K562 (cell line): Measurements from ENCODE around the gene FOXP3. TPM values are rescaled to one million over a fixed set of nuclear protein-coding genes. Genes with fewer than 3 reads are reported as not detected.
A peak's percentile ranks its signal among the peaks of the same experiment; 100 is the strongest.

Experiments
- BDP1 ChIP-seq: IDR thresholded peaks from 3 replicates; pipeline ENCODE4 v1.6.1; 2011; ENCODE audit not compliant: insufficient read length, insufficient read depth
- CBFA2T2 ChIP-seq: fragments of 450-650 bp; conservative IDR thresholded peaks from 2 replicates; pipeline ENCODE4 v1.6.1; 2017; ENCODE audit warnings: mild to moderate bottlenecking
- CHCHD3 ChIP-seq: fragments of 250-450 bp; sonication (Bioruptor Pico); IDR thresholded peaks from 2 replicates; pipeline ENCODE4 v2.1.2; 2022; ENCODE audit warnings: mild to moderate bottlenecking
- CREB5 ChIP-seq: fragments of 250-450 bp; sonication (Bioruptor Pico); IDR thresholded peaks from 2 replicates; pipeline ENCODE4 v1.5.0; 2020; ENCODE audit warnings: mild to moderate bottlenecking
- EP400 ChIP-seq: fragments of 450-650 bp; IDR thresholded peaks from 2 replicates; pipeline ENCODE4 v1.6.1; 2017; ENCODE audit warnings: antibody characterized with exemption, mild to moderate bottlenecking, moderate library complexity
- EWSR1 ChIP-seq: fragments of 450-650 bp; IDR thresholded peaks from 2 replicates; pipeline ENCODE4 v1.6.1; 2018; ENCODE audit warnings: borderline replicate concordance, mild to moderate bottlenecking, low read depth, moderate library complexity; ENCODE audit not compliant: partially characterized antibody
- FOXA1 ChIP-seq: fragments of 450-650 bp; IDR thresholded peaks from 2 replicates; pipeline ENCODE4 v1.6.1; 2016; ENCODE audit warnings: mild to moderate bottlenecking, borderline replicate concordance
- FOXP4 ChIP-seq: sonication (generic); formaldehyde crosslinking; IDR thresholded peaks from 2 replicates; pipeline ENCODE4 v1.8.0; 2022; ENCODE audit warnings: mild to moderate bottlenecking, missing genetic modification reagents, borderline replicate concordance
- HMG20A ChIP-seq: fragments of 450-650 bp; formaldehyde crosslinking; conservative IDR thresholded peaks from 2 replicates; pipeline ENCODE4 v1.4.0; 2020; ENCODE audit warnings: mild to moderate bottlenecking, mixed read lengths
- HMG20B ChIP-seq: fragments of 250-450 bp; sonication (Bioruptor Pico); IDR thresholded peaks from 2 replicates; pipeline ENCODE4 v1.5.0; 2021; ENCODE audit warnings: mild to moderate bottlenecking
- ILF3 ChIP-seq: fragments of 450-650 bp; IDR thresholded peaks from 2 replicates; pipeline ENCODE4 v1.6.1; 2018; ENCODE audit warnings: antibody characterized with exemption, mild to moderate bottlenecking, moderate library complexity, borderline replicate concordance
- MAFG ChIP-seq: fragments of 450-650 bp; conservative IDR thresholded peaks from 2 replicates; pipeline ENCODE4 v1.6.1; 2016; ENCODE audit warnings: missing genetic modification characterization, missing compliant biosample characterization
- MBD2 ChIP-seq: sonication (generic); IDR thresholded peaks from 2 replicates; pipeline ENCODE4 v1.6.1; 2016; ENCODE audit warnings: low read depth, borderline replicate concordance
- MTF1 ChIP-seq: fragments of 250-450 bp; sonication (Bioruptor Pico); IDR thresholded peaks from 2 replicates; pipeline ENCODE4 v1.9.0; 2021; ENCODE audit warnings: moderate library complexity, mild to moderate bottlenecking, inconsistent platforms, borderline replicate concordance
- NCOA2 ChIP-seq, 2 experiments: fragments of 450-650 bp; IDR thresholded peaks; 2 replicates each; pipeline ENCODE4 v1.6.1; 2018; ENCODE audit warnings: mild to moderate bottlenecking in 2 of 2, moderate library complexity in 1 of 2; ENCODE audit not compliant: partially characterized antibody in 2 of 2
- NFE2L1 ChIP-seq: fragments of 450-650 bp; IDR thresholded peaks from 2 replicates; pipeline ENCODE4 v1.6.1; 2016; ENCODE audit warnings: missing genetic modification characterization, low read depth, mild to moderate bottlenecking, missing compliant biosample characterization, moderate library complexity, borderline replicate concordance
- NFXL1 ChIP-seq: fragments of 450-650 bp; formaldehyde crosslinking; IDR thresholded peaks from 2 replicates; pipeline ENCODE4 v1.4.0; 2021; ENCODE audit warnings: mild to moderate bottlenecking
- SLC30A9 ChIP-seq: fragments of 250-450 bp; sonication (Bioruptor Pico); IDR thresholded peaks from 2 replicates; pipeline ENCODE4 v1.8.0; 2022; ENCODE audit warnings: mild to moderate bottlenecking, moderate library complexity
- SRF ChIP-seq, 2 experiments: fragments of 250-450, 450-650 bp in 1 of 2; sonication (Bioruptor Pico) in 1 of 2; sonication (generic) in 1 of 2; formaldehyde crosslinking; IDR thresholded peaks; 2 replicates each; pipeline versions ENCODE4 v1.5.0 to v1.5.1; 2020 to 2022; ENCODE audit warnings: mild to moderate bottlenecking in 1 of 2, missing genetic modification reagents in 1 of 2
- SRSF1 ChIP-seq: fragments of 200-400 bp; formaldehyde crosslinking; IDR thresholded peaks from 2 replicates; pipeline ENCODE4 v1.6.1; 2017; ENCODE audit warnings: mild to moderate bottlenecking, low read depth, low read length, moderate library complexity
- TCF3 ChIP-seq: sonication (generic); formaldehyde crosslinking; IDR thresholded peaks from 2 replicates; pipeline ENCODE4 v1.4.0; 2020; ENCODE audit warnings: mild to moderate bottlenecking, missing genetic modification reagents
- THAP7 ChIP-seq: fragments of 250-450 bp; sonication (Bioruptor Pico); IDR thresholded peaks from 2 replicates; pipeline ENCODE4 v1.5.0; 2021
- VEZF1 ChIP-seq: fragments of 200-800 bp; sonication (Bioruptor generic); IDR thresholded peaks from 2 replicates; pipeline ENCODE4 v1.6.1; 2017; ENCODE audit warnings: missing genetic modification characterization, missing compliant biosample characterization
- ZNF696 ChIP-seq: fragments of 250-450 bp; sonication (Bioruptor Pico); conservative IDR thresholded peaks from 2 replicates; pipeline ENCODE4 v1.4.0; 2020; ENCODE audit warnings: mild to moderate bottlenecking, moderate library complexity
- polyA plus RNA-seq, 8 experiments: library from polyadenylated mRNA; depleted of rRNA in 4 of 8; stranded (reverse) in 5 of 8; unstranded in 3 of 8; fragments of >200 nt; fragmentation: Nextera tagmentation in 2 of 8; fragmentation: Illumina TruSeq in 1 of 8; extraction: Ambion mirVana in 2 of 8; extraction: Trizol in 1 of 8; gene quantifications; 2 replicates each; pipeline versions ENCODE4 v1.2.1 to v1.2.3, GENCODE V29; 2011 to 2014; ENCODE audit warnings: inconsistent platforms in 1 of 8, missing spikeins in 1 of 8
- total RNA-seq, 7 experiments: library from RNA; depleted of rRNA in 6 of 7; stranded (reverse); fragments of >200 nt in 6 of 7; fragmentation: Illumina TruSeq in 2 of 7; extraction: Trizol in 2 of 7; gene quantifications; 2 replicates each; pipeline versions ENCODE4 v1.2.1 to v1.2.3, GENCODE V29; 2011 to 2021; ENCODE audit warnings: low replicate concordance in 1 of 7

The FOXP3 gene
- total and polyA plus RNA-seq, 9 of the 15 experiments (the other 6 are each of a cell fraction or from before 2014, with no cell fraction given): 0.04 to 0.24 (median 0.07) TPM; not detected in 4

GRCh38 chrX:49230500-49231232 is 33.8 kb downstream of the FOXP3 start (continued):
- TF ChIP-seq THAP7 (CRISPR knock-in tag) (no peak), EP400 (peak; percentile 61), VEZF1 (CRISPR knock-in tag) (peak; percentile 53), SLC30A9 (CRISPR knock-in tag) (no peak), NFXL1 (CRISPR knock-in tag) (no peak), CBFA2T2 (no peak), NFE2L1 (tag) (no peak), CREB5 (CRISPR knock-in tag) (no peak), EWSR1 (no peak), FOXP4 (CRISPR knock-in tag) (no peak), SRF (CRISPR knock-in tag; IDR thresholded peaks at IDR 0.05) (no peak), HMG20A (CRISPR knock-in tag) (no peak), CHCHD3 (CRISPR knock-in tag) (no peak), TCF3 (CRISPR knock-in tag) (no peak), MTF1 (CRISPR knock-in tag) (no peak), NCOA2 (IDR thresholded peaks at IDR 0.05; ENCODE audit: partially characterized antibody in 2 of 2) (no peak), MAFG (tag) (no peak), ILF3 (no peak), FOXA1 (no peak), HMG20B (CRISPR knock-in tag) (no peak), BDP1 (no peak), SRSF1 (no peak), MBD2 (no peak), ZNF696 (CRISPR knock-in tag) (no peak)
